GM10266 (cell line): Measurements from ENCODE around the gene GPATCH2.

Source experiments
- DNase-seq: peaks from one replicate; pipeline ENCODE4 v3.0.0; 2012; ENCODE audit errors: extremely low spot score
- CTCF ChIP-seq: IDR thresholded peaks from 2 replicates; pipeline ENCODE4 v1.5.1; 2012; ENCODE audit warnings: mild to moderate bottlenecking, low read depth; ENCODE audit not compliant: control insufficient read depth, insufficient read depth; ENCODE audit errors: missing control alignments

GPATCH2 gene

GRCh38 chr1:217443845-217444244 is 187.0 kb downstream of the GPATCH2 start:
- TF ChIP-seq CTCF, result no peak
- DNase-seq, result no peak

- DNase-seq, result no peak
- TF ChIP-seq CTCF, result no peak
These were observed 193.5 kb downstream of the GPATCH2 start for GRCh38 chr1:217437376-217437775.

- TF ChIP-seq CTCF, result no peak
- no peak for DNase-seq
These were observed 195.7 kb downstream of the GPATCH2 start for GRCh38 chr1:217435204-217435603.

- no peak for DNase-seq
- no peak for TF ChIP-seq CTCF
These were observed 197.2 kb downstream of the GPATCH2 start for GRCh38 chr1:217433664-217434063.

- TF ChIP-seq CTCF, result no peak
- DNase-seq, result no peak
These were observed 198.6 kb downstream of the GPATCH2 start for GRCh38 chr1:217432339-217432738.

- DNase-seq, result no peak
- peak; percentile 11 for TF ChIP-seq CTCF
These were observed 199.5 kb downstream of the GPATCH2 start for GRCh38 chr1:217431395-217431794.

- DNase-seq, result no peak
- no peak for TF ChIP-seq CTCF
These were observed 205.5 kb downstream of the GPATCH2 start for GRCh38 chr1:217425422-217425821.
